Erythroblast (primary cell): ENCODE data around the gene MUC12.

Source experiments
- GATA1 ChIP-seq: IDR thresholded peaks from 2 replicates; pipeline ENCODE4 v1.6.1; 2011; ENCODE audit warnings: low read depth, mild to moderate bottlenecking, control low read depth, low read length, moderate library complexity
- POLR2A ChIP-seq: IDR thresholded peaks from 2 replicates; pipeline ENCODE4 v1.6.1; 2011; ENCODE audit warnings: mild to moderate bottlenecking, low read length

DNA sequence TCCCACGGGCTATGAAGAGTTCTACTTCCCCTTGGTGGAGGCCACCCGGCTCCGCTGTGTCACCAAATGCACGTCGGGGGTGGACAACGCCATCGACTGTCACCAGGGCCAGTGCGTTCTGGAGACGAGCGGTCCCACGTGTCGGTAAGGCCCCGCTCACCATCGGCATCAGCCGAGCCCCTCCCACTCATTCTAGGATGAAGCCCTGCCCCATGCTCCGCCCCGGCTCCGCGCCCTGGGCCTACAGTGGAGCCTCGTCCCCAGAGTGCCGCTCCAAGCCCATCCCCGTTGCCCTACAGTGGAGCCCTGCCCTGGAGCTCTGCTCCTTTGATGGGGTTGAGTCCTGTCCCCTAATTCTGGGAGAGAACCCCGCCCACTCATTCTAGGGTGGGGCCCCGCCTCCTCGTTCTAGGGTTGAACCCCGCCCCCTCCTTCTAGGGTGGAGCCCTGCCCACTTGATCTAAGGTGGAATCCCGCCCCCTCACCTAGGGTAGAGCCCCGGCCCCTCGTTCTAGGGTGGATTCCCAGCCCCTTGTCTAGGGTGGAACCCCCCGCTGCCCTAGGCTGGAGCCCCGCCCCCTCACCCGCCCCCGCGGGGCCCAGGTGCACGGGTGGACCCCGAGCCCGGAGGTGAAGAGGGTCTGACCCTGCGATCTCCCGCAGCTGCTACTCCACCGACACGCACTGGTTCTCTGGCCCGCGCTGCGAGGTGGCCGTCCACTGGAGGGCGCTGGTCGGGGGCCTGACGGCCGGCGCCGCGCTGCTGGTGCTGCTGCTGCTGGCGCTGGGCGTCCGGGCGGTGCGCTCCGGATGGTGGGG lies 3.4 kb upstream of the MUC12 start:
- TF ChIP-seq POLR2A (no peak), GATA1 (no peak)
